HUES48 (cell line): Measurements from ENCODE around the gene ADAMTS19.

Experiments used
- H3K27ac ChIP-seq: one replicate; pipeline ENCODE4 v1.7.0; 2013; ENCODE audit warnings: low read depth, low read length, inconsistent platforms
- H3K27me3 ChIP-seq: 2 replicates; pipeline ENCODE4 v1.6.1; 2013; ENCODE audit warnings: mild to moderate bottlenecking, low read length; ENCODE audit not compliant: control insufficient read depth, insufficient read depth
- H3K36me3 ChIP-seq: 2 replicates; pipeline ENCODE4 v1.6.1; 2013; ENCODE audit warnings: low read length; ENCODE audit not compliant: control insufficient read depth, insufficient read depth
- H3K4me1 ChIP-seq: 2 replicates; pipeline ENCODE4 v1.6.1; 2013; ENCODE audit warnings: mild to moderate bottlenecking, low read length; ENCODE audit not compliant: control insufficient read depth, insufficient read depth
- H3K4me3 ChIP-seq: 2 replicates; pipeline ENCODE4 v1.5.1; 2013; ENCODE audit warnings: mild to moderate bottlenecking, low read depth, low read length
- H3K9ac ChIP-seq: 2 replicates; pipeline ENCODE4 v1.6.1; 2013; ENCODE audit warnings: mild to moderate bottlenecking, low read depth, low read length, moderate library complexity
- H3K9me3 ChIP-seq: 2 replicates; pipeline ENCODE4 v1.6.1; 2013; ENCODE audit warnings: low read length; ENCODE audit not compliant: control insufficient read depth, insufficient read depth

Gene ADAMTS19

DNA sequence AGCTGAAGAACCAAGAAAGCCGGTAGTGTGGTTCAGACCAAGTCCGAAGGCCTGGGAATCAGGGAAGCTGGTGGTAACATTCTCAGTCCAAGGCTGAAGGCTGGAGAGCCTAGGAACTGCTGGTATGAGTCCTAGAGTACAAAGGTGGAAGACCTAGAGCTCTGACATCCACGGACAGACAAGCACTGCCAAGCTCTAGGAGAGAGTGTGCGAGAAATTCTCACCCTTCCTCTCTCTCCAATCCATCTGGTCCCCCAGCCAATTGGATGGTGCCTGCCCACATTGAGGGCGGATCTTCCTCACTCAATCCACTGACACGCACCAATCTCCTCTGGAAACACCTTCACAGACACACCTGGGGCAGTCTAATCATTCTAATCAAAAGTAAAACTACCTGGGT is 19.7 kb upstream of the ADAMTS19 start:
- Histone ChIP-seq H3K27me3 (no peaks in the 10 kb centered on the region), H3K9ac (no peak overlapping the region), H3K27ac (no peak overlapping the region), H3K4me1 (no peaks in the 10 kb centered on the region; the same call in 1 of the 2 replicates), H3K9me3 (no peaks in the 10 kb centered on the region), H3K4me3 (no peak overlapping the region), H3K36me3 (no peaks in the 10 kb centered on the region)

DNA sequence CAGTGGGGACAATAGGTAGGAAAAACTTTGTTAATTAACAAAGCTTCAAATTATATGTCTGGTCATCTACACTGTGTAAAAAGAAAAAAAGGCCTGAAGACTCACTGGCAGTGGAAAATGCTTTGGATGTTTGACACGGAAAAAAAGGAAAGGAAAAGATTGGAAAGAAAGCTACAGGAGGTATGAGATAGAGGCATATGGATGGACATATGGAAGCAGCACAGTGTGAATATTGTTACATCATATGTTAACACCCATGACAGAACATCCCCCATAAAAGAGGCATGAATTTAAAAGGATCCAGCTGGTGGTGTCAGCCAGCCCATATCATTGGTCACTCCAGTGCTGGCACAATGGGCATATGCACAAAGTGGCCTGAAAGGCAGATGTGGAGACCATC is 19.0 kb upstream of the ADAMTS19 start:
- H3K36me3 ChIP-seq = no peaks in the 10 kb centered on the region
- no peaks in the 10 kb centered on the region for H3K27me3 ChIP-seq
- H3K4me3 ChIP-seq = no peak overlapping the region
- H3K9ac ChIP-seq = no peak overlapping the region
- H3K4me1 ChIP-seq = no peaks in the 10 kb centered on the region; the same call in 1 of the 2 replicates
- H3K9me3 ChIP-seq = no peaks in the 10 kb centered on the region
- H3K27ac ChIP-seq = no peak overlapping the region

DNA sequence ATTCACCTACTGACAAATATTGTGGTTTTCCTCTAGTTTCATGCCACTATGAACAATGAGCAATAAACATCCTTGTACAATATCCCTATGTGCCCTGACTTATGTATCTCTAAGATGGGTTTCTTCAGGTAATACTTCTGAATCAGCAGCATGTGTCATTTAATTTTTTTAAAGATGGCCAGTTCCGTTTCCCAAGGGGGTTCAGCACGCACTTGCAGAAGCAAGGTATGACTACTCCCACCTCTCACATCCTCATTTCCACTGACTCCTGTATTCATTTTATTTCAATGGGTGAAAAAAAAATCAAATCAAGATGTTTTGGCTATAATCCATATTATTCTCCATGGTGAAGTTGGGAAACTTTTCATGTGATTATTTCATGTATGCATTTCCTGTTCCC is 14.7 kb upstream of the ADAMTS19 start:
- no peak overlapping the region for H3K27ac ChIP-seq
- H3K9me3 ChIP-seq = no peaks in the 10 kb centered on the region
- H3K9ac ChIP-seq = no peak overlapping the region
- no peaks in the 10 kb centered on the region for H3K27me3 ChIP-seq
- no peaks in the 10 kb centered on the region for H3K36me3 ChIP-seq
- H3K4me3 ChIP-seq = no peak overlapping the region
- no peaks in the 10 kb centered on the region; the same call in 1 of the 2 replicates for H3K4me1 ChIP-seq

DNA sequence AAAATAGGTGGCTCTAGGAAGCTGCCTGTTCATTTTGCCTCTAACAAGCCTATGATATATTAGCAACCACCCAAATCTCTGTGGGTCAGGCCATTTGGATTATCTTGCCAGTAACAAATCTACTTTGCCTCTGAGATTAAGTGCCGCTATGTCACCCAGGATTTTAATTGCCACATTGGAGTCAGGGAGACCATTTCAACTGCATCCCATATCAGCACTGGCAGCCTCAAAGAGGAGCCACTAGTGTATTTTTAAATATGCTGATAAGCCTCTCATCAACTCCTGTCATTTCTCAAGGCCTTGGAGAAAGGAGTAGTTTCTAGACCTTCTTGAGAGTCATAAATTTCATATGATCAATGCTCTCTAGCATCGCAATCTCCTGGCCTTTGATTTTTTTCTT is 12.1 kb upstream of the ADAMTS19 start:
- no peaks in the 10 kb centered on the region for H3K27me3 ChIP-seq
- no peaks in the 10 kb centered on the region for H3K4me1 ChIP-seq
- no peaks in the 10 kb centered on the region for H3K36me3 ChIP-seq
- H3K27ac ChIP-seq = no peak overlapping the region
- H3K9ac ChIP-seq = no peak overlapping the region
- no peaks in the 10 kb centered on the region for H3K9me3 ChIP-seq
- no peak overlapping the region for H3K4me3 ChIP-seq

DNA sequence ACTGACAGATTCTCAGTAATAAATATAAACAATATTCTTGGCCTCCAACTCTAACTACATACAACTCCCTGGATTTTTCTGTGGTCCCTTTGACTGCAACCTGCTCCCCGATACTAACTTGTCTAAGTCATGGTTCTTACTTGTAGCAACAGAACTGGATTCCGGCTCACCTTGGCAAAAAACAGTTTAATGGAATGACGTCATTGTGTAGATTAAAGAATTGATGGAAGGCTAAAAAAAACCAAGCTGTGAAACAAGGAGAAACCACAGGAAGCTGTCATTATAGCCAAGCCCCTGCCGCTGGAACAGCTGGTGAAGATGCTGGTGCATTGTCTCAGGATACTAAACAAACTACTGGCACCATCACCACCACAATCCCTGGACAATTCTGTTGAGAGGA is 11.4 kb upstream of the ADAMTS19 start:
- Histone ChIP-seq H3K27me3 (no peaks in the 10 kb centered on the region), H3K36me3 (no peaks in the 10 kb centered on the region), H3K4me1 (no peaks in the 10 kb centered on the region), H3K9ac (no peak overlapping the region), H3K9me3 (no peaks in the 10 kb centered on the region), H3K27ac (no peak overlapping the region), H3K4me3 (no peak overlapping the region)

DNA sequence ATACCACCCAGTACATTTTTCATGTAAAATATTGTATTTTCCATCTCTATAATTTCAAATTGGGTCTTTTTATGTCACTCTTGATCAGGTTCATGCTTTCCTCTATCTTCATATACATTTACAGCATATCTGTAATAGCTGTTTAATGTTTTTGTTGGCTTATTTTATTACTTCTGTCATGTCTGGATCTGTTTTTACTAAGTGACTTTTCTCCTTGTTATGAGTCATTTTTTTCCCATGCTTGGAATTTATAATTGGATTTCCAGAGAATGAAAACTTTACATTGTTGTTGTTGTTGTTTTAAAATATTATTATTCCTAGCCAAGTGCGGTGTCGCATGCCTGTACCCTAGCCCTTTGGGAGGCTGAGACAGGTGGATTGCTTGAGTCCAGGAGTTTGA is 5.6 kb upstream of the ADAMTS19 start:
- H3K4me1 ChIP-seq = peaks cover 35% of the 10 kb centered on the region

DNA sequence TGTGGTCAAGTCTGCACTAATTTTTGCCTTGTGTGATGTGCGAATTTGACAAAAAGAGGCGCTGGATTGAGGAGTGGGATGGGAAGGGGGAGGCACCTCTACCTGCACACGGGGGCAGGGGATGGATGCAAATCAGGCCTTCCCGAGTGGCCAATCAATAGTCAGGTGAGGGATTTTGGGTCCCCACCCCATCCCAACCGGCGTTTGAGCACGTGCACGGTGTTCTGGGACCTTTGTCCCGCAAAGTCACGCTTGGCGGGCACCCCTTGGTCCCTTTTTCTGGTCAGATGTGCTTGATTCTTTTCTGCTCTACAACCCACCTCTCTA is 685 bp upstream of the ADAMTS19 start:
- Histone ChIP-seq H3K36me3 (peaks cover 3% of the 10 kb centered on the region; the same call in 1 of the 2 replicates), H3K9ac (peak overlapping the region; percentile 74), H3K27me3 (no peaks in the 10 kb centered on the region), H3K4me3 (peak overlapping the region; percentile 57), H3K27ac (peak overlapping the region; percentile 70), H3K9me3 (no peaks in the 10 kb centered on the region), H3K4me1 (peaks cover 38% of the 10 kb centered on the region)

More for the DNA sequence above, 5.6 kb upstream of the ADAMTS19 start:
- H3K9ac ChIP-seq = no peak overlapping the region
- H3K9me3 ChIP-seq = no peaks in the 10 kb centered on the region
- no peaks in the 10 kb centered on the region for H3K27me3 ChIP-seq
- H3K4me3 ChIP-seq = no peak overlapping the region
- no peaks in the 10 kb centered on the region for H3K36me3 ChIP-seq
- no peak overlapping the region for H3K27ac ChIP-seq

DNA sequence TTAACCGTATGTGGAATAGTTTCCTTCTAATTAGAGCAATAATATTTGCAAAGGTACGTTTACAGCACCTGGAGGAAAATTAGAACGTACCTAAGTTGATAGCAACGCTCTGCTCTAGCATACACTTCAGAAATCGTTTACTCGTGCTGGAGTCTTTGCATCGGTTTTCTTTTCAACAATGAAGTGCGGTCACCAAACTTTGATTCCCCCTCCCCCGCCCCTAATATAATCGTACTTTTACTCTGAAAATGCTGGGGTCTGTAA is 506 bp downstream of the ADAMTS19 start:
- H3K4me1 ChIP-seq = peaks cover 38% of the 10 kb centered on the region
- no peaks in the 10 kb centered on the region for H3K9me3 ChIP-seq
- peak overlapping the region; percentile 98 for H3K4me3 ChIP-seq
- no peaks in the 10 kb centered on the region for H3K27me3 ChIP-seq
- peak overlapping the region; percentile 63 for H3K27ac ChIP-seq
- peak overlapping the region; percentile 91 for H3K9ac ChIP-seq
- H3K36me3 ChIP-seq = peaks cover 3% of the 10 kb centered on the region; the same call in 1 of the 2 replicates

DNA sequence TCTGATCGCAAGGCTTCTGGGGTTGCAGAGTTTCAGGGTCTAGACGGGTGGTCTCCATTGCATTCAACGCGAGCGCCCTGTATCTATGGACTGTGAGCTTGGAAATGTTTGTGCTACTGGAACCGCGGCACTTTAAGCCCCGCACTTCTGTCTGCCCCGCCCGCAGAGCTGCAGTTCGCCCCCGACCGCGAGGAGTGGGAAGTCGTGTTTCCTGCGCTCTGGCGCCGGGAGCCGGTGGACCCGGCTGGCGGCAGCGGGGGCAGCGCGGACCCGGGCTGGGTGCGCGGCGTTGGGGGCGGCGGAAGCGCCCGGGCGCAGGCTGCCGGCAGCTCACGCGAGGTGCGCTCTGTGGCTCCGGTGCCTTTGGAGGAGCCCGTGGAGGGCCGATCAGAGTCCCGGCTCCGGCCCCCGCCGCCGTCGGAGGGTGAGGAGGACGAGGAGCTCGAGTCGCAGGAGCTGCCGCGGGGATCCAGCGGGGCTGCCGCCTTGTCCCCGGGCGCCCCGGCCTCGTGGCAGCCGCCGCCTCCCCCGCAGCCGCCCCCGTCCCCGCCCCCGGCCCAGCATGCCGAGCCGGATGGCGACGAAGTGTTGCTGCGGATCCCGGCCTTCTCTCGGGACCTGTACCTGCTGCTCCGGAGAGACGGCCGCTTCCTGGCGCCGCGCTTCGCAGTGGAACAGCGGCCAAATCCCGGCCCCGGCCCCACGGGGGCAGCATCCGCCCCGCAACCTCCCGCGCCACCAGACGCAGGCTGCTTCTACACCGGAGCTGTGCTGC is 1.0 kb downstream of the ADAMTS19 start:
- H3K27me3 ChIP-seq = no peaks in the 10 kb centered on the region
- peaks cover 33% of the 10 kb centered on the region for H3K4me1 ChIP-seq
- H3K27ac ChIP-seq = peak overlapping the region; percentile 62
- peak overlapping the region; percentile 91 for H3K9ac ChIP-seq
- no peaks in the 10 kb centered on the region for H3K9me3 ChIP-seq
- peak overlapping the region; percentile 98 for H3K4me3 ChIP-seq
- H3K36me3 ChIP-seq = peaks cover 3% of the 10 kb centered on the region; the same call in 1 of the 2 replicates

DNA sequence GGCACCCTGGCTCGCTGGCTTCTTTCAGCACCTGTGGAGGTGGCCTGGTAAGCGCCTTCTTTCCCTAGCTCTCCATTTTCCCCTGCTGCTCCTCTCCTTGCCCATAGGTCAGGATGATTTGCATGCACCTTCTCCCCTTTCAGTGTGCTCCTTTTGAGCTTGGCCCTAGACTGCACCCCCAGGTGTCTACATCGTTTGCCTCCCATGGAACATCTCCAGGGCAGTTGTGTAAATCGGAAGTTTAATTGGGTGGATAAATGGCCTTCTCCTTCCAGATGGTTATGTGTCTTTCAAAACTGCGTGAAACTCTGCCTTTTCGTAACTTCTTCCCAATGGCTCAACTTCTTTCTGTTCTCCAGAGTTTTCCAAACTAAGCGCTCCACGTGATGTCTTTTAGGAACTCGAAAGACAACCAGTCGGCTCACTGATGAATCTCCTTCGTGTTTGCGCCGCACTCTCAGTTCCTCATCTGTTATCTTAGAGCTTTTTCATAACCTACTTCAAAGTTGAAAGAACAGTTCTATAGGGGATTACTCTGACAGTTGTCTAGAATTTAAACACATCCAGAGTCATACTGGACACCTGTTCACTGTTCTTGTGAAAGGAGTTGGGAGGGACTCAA is 1.7 kb downstream of the ADAMTS19 start:
- H3K9ac ChIP-seq = peak overlapping the region; percentile 49
- H3K27ac ChIP-seq = peak overlapping the region; percentile 62

DNA sequence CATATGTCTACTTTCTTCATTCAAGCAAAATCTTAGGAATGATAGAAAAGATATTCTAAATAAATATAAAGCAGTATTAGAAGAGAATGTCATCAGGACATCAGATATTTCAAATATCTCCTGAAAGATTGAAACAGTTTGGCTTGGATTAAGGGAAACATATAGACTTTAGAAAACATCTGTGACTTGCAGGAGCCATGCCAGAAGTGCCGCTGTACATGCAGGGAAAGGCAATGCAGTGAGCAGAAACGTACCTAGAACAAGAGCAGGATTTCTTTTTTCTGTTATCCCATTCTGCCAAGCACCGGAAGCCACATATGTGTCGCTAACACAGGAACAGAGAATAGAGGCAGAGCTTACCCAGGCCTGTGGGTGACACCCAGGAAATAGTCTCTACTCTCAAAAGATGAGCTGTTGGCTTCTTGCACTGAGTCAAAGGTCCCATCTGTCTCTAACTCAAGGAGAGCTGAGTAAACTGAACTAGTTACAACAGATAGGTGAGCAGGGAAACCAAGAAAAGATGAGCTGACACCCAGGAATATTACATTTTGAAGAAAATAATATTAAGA is 5.8 kb downstream of the ADAMTS19 start:
- Histone ChIP-seq H3K9ac (no peak overlapping the region), H3K36me3 (peaks cover 3% of the 10 kb centered on the region), H3K27me3 (no peaks in the 10 kb centered on the region), H3K27ac (no peak overlapping the region), H3K4me3 (no peak overlapping the region), H3K9me3 (no peaks in the 10 kb centered on the region), H3K4me1 (peaks cover 4% of the 10 kb centered on the region; the same call in 1 of the 2 replicates)

More for the DNA sequence above, 1.7 kb downstream of the ADAMTS19 start:
- Histone ChIP-seq H3K36me3 (peaks cover 3% of the 10 kb centered on the region; the same call in 1 of the 2 replicates), H3K9me3 (no peaks in the 10 kb centered on the region), H3K4me1 (peaks cover 27% of the 10 kb centered on the region), H3K4me3 (peak overlapping the region; percentile 98), H3K27me3 (no peaks in the 10 kb centered on the region)
